Breast epithelium (tissue), 3 donors: Measurements from ENCODE around the gene SYNRG.

ENCODE experiments used
- CTCF ChIP-seq, 3 donors: fragments of 450-650 bp; IDR thresholded peaks; one replicate each; pipeline ENCODE4 v1.5.1; 2016 to 2017; ENCODE audit warnings: antibody characterized with exemption in 3 of 3, mild to moderate bottlenecking in 3 of 3, moderate library complexity in 3 of 3
- POLR2AphosphoS5 ChIP-seq, 3 donors: sonication (generic); formaldehyde crosslinking; IDR thresholded peaks; one replicate each; pipeline ENCODE4 v1.6.1; 2017; ENCODE audit warnings: antibody characterized with exemption in 3 of 3

GRCh38 chr17:37532756-37533155, 76.5 kb downstream of the SYNRG start:
- TF ChIP-seq CTCF (IDR thresholded peaks at IDR 0.05) (no peak), POLR2AphosphoS5 (IDR thresholded peaks at IDR 0.05) (no peak)
